ENCODE measurements around the gene ANO2.

DNA sequence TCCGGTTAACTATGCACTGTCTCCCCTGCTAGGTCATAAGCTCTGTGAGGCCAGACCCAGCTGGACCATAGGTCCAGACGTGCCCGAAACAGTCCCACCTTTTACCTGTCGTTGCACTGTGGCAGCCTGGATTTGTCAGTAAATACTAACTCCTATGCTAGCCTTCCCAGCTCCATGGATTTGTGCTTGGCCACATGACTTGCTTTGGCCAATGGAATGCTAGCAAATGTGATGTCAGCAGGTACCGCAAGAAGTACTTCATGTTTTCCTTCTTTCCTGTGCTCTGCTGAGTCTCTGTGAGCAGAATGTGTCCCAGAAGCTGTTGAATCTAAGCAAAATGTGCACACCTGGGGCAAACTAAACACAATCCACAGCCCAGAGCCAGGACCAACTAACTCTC, 157.2 kb downstream of the ANO2 start:
- TF ChIP-seq, protein P1, sequence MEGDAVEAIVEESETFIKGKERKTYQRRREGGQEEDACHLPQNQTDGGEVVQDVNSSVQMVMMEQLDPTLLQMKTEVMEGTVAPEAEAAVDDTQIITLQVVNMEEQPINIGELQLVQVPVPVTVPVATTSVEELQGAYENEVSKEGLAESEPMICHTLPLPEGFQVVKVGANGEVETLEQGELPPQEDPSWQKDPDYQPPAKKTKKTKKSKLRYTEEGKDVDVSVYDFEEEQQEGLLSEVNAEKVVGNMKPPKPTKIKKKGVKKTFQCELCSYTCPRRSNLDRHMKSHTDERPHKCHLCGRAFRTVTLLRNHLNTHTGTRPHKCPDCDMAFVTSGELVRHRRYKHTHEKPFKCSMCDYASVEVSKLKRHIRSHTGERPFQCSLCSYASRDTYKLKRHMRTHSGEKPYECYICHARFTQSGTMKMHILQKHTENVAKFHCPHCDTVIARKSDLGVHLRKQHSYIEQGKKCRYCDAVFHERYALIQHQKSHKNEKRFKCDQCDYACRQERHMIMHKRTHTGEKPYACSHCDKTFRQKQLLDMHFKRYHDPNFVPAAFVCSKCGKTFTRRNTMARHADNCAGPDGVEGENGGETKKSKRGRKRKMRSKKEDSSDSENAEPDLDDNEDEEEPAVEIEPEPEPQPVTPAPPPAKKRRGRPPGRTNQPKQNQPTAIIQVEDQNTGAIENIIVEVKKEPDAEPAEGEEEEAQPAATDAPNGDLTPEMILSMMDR (IDR thresholded peaks at IDR 0.05): no peak
- TF ChIP-seq POLR2A (IDR thresholded peaks at IDR 0.05): no peak

All from uterus (tissue), 2 donors.